ENCODE measurements around the gene TRMT5. TPM values are rescaled to one million over a fixed set of nuclear protein-coding genes. Genes with fewer than 3 reads are reported as not detected.

The TRMT5 gene
- total and polyA plus RNA-seq, 9 of the 15 experiments (the other 6 are each of a cell fraction or from before 2014, with no cell fraction given): 8.4 to 20.0 (median 15.1) TPM

GRCh38 chr14:60980811-60981632 is at the start of gene TRMT5, which contains the start of gene SLC38A6 (continued):
- TF ChIP-seq MGA (IDR thresholded peaks at IDR 0.05): peak; percentile 75
- no peak for TF ChIP-seq PRDM10 (IDR thresholded peaks at IDR 0.05; ENCODE audit: partially characterized antibody)
- peak; percentile 95 for TF ChIP-seq HNRNPLL (IDR thresholded peaks at IDR 0.05; ENCODE audit: low read depth, low read length, poor library complexity, severe bottlenecking)
- peak in 1 of 2 experiments; percentile 31; a peak in 1 of 4 replicates for TF ChIP-seq TRIM24 (IDR thresholded peaks at IDR 0.05)
- TF ChIP-seq JUND (IDR thresholded peaks at IDR 0.05; ENCODE audit: borderline replicate concordance, low read depth, low read length): peak; percentile 72
- TF ChIP-seq JUND (tag; IDR thresholded peaks at IDR 0.05; ENCODE audit: borderline replicate concordance, low read depth, low read length): no peak; the same call in 2 of the 3 replicates
- TF ChIP-seq RBBP5 (IDR thresholded peaks at IDR 0.05; ENCODE audit: borderline replicate concordance, insufficient read depth, low read length, poor library complexity, severe bottlenecking): peak; percentile 98
- no peak for TF ChIP-seq ZNF436 (CRISPR knock-in tag; IDR thresholded peaks at IDR 0.05)
- no peak for TF ChIP-seq SP2 (IDR thresholded peaks at IDR 0.05; ENCODE audit: extremely low read depth, low read depth, low read length, poor library complexity, severe bottlenecking)
